H1 (cell line): ENCODE results near the gene MRPL47. TPM values are rescaled to one million over a fixed set of nuclear protein-coding genes. Genes with fewer than 3 reads are reported as not detected.

Experiments
- KDM1A ChIP-seq: fragments of 200-600, 300-600 bp; sonication (generic); IDR thresholded peaks from 2 replicates; pipeline ENCODE4 v1.7.1; 2016; ENCODE audit warnings: mild to moderate bottlenecking, low read length, borderline replicate concordance
- polyA plus RNA-seq, 7 experiments: library from polyadenylated mRNA; depleted of rRNA in 3 of 7; stranded (reverse) in 5 of 7; unstranded in 2 of 7; fragments of >200 nt in 5 of 7; fragments of 200-250 nt in 2 of 7; gene quantifications; 1 replicate in 5 of 7; 2 replicates in 1 of 7; 4 replicates in 1 of 7; pipeline versions ENCODE4 v1.2.1 to v1.2.3, GENCODE V29; 2011 to 2013; ENCODE audit warnings: missing spikeins in 2 of 7, mixed read lengths in 2 of 7
- total RNA-seq: library from RNA; stranded (reverse); fragmentation: NEBNext Ultra II Directional; extraction: Animal tissue kit (Norgen Biotek cat#: 25700); gene quantifications from 2 replicates; pipeline ENCODE4 v1.2.1, GENCODE V29; 2021

Gene MRPL47
- total and polyA plus RNA-seq, 2 of the 8 experiments (the other 6 are each of a cell fraction or from before 2014, with no cell fraction given): 26.1 to 76.6 TPM

- no peak for TF ChIP-seq KDM1A
Measured at GRCh38 chr3:179599531-179599930, 4.9 kb downstream of the MRPL47 start (continued).
